ENCODE data around the gene PAX3.

GRCh38 chr2:222194669-222195068 lies 104.1 kb downstream of the PAX3 start:
- no peak for TF ChIP-seq CTCF (IDR thresholded peaks at IDR 0.05; ENCODE audit: insufficient read depth, low read length, poor library complexity, severe bottlenecking)
- no peak for TF ChIP-seq EZH2phosphoT487 (conservative IDR thresholded peaks at IDR 0.05; ENCODE audit: low read length)
